ENCODE measurements around the gene MRPS23.

MRPS23 gene

DNA sequence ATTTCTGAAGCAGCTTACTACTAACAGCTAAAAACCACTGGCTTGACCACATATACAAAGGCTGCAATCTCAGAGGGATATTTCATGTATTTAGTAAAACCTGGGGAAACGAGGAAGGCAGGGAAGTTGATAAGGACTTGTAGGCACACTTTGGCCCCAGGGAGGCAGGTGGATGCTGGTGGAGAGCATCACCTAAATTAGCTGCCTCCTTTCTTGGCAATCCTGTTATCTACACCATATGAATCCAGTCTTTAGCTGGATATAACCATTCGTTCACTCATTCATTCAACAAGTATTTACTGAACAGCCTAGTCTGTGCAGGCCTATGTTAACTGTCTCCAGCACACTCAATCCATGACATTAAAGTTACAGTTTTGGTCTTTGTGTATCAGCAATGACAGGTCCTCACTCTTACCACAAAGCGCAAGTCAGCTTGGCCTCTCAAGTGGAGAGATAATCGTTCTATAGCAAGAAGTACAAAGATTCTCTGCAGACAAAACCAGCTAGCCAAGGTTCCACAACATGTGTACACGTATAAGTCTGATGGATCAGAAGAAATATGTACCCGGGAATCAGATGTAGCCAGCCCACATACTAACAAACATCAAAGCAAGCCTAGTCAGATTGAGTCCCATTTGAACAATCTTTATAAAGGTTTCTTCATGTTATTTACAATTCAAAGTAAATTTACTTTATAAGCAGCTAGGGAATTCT, 10.8 kb downstream of the MRPS23 start:
- TF ChIP-seq, protein P1, sequence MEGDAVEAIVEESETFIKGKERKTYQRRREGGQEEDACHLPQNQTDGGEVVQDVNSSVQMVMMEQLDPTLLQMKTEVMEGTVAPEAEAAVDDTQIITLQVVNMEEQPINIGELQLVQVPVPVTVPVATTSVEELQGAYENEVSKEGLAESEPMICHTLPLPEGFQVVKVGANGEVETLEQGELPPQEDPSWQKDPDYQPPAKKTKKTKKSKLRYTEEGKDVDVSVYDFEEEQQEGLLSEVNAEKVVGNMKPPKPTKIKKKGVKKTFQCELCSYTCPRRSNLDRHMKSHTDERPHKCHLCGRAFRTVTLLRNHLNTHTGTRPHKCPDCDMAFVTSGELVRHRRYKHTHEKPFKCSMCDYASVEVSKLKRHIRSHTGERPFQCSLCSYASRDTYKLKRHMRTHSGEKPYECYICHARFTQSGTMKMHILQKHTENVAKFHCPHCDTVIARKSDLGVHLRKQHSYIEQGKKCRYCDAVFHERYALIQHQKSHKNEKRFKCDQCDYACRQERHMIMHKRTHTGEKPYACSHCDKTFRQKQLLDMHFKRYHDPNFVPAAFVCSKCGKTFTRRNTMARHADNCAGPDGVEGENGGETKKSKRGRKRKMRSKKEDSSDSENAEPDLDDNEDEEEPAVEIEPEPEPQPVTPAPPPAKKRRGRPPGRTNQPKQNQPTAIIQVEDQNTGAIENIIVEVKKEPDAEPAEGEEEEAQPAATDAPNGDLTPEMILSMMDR (IDR thresholded peaks at IDR 0.05; ENCODE audit: control insufficient read depth, insufficient read depth, low read depth, low read length, missing control alignments): no peak
- DNase-seq (ENCODE audit: low read depth): no peak

DNA sequence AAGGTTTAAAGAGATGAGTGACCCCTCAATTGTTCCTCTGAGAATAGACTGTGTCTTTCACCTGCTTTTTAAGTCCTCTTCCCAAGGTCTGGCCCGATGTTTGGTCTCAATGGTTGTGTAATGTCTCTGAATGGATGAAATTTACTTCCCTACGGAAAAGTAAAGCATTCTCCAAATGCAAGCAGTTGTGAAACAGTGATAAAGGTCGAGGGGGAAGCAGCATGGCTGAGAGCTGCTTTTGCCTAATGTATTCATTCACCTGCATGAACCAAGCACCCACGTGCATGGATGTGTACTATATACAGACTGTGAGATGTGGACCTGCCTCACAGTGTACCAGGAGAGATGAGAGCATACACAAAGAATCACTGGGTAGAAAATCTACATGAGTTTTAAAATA, 11.4 kb downstream of the MRPS23 start:
- TF ChIP-seq, protein P1 (IDR thresholded peaks at IDR 0.05; ENCODE audit: control insufficient read depth, insufficient read depth, low read depth, low read length, missing control alignments): no peak
- DNase-seq (ENCODE audit: low read depth): no peak
- no peak overlapping the region for H3K4me3 ChIP-seq (ENCODE audit: control insufficient read depth, low read depth, low read length)

More for the DNA sequence above, 10.8 kb downstream of the MRPS23 start:
- H3K4me3 ChIP-seq (ENCODE audit: control insufficient read depth, low read depth, low read length): no peak overlapping the region

DNA sequence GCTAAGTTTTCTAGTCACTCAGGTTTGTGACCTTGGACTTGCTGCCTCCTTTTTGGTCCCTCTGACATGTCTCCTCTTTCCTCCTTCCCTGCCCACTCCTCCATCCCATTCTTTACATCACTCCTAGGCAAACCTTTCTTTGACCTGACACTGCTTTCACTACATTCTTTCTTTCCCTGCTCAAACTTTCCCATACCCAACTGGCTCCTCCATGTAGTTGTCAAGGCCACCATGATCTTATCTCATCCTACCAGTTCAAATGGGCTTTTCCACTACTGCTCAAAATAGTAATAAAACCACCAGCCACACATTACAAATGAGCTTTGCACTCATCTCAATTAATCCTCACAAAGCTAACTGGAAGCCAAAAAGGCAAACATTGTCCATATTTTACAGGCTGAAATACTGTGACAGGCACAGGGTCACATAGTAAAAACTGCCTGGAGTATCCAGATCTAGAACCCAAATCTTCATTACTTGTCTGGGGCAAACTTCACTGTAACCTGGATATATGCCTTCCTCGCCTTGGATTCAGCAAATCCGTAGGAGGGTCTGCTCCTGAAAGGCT, 14.4 kb downstream of the MRPS23 start:
- no peak overlapping the region for H3K4me3 ChIP-seq (ENCODE audit: control insufficient read depth, low read depth, low read length)
- TF ChIP-seq, protein P1 (IDR thresholded peaks at IDR 0.05; ENCODE audit: control insufficient read depth, insufficient read depth, low read depth, low read length, missing control alignments): no peak
- DNase-seq (ENCODE audit: low read depth): no peak

DNA sequence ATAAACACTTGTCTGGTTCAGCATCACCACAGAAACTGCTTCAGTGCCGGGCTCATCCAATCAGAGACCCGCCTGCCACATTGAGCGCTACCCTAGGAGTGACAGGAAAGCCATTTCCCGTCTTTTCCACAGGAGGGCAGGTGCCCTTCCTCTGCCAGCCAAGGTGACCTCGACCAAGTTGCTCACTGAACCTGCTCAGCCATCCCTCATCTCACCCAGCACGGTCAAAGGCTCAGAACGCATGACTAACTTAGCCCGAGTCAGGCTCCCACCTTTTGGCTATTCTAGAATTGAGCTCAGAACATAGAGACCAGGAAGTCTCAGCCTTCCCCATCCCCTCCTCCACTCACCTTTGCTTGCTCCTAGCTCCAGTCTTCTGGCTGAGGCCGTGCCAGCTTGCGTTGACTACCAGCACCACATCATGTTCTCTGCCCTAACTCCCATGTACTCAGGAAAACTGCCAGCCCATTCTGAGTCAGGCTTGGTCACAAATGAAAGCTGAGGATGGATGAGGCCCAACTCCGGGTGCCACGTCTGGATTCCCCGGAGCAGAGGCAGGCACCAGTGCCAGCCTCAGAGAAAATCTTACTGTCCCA, 15.6 kb downstream of the MRPS23 start:
- H3K4me3 ChIP-seq (ENCODE audit: control insufficient read depth, low read depth, low read length): no peak overlapping the region
- TF ChIP-seq, protein P1 (IDR thresholded peaks at IDR 0.05; ENCODE audit: control insufficient read depth, insufficient read depth, low read depth, low read length, missing control alignments): peak; percentile 7
- no peak for DNase-seq (ENCODE audit: low read depth)

DNA sequence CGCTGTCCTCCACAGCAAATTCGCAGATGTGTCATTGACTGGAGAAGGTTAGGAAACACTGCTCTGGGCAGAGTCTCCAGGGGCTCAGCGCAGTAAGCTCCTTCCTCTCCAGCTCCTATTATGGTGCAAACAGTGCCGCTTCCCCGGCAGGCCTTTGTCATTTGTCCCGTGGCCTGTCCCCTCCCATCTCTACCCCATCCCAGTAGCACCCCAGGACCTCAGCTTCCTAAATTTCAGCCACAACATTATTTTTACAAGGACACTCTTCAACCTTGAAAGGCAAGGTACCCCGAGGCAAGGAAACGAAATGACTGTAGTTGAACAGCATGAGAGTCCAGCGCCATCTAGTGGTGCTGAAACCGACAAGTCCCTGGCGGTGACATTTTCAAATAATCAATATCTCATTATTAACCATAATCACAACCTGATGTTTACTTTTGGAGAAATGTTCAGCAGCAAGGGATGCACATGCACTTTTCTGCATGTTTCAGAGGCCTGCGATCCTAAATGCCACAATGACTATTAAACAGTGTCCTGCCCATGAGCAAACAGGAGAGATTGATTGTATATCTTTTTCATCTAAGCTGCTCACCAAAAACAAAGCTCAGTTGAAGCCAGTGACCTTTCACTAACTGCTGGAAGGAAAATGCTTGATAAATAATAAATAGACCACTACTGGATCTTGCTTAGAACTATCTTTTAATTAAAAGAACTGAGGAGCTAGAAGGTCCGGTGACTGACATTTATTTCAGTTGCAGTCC, 16.5 kb downstream of the MRPS23 start:
- peak overlapping the region; percentile 46 for H3K4me3 ChIP-seq (ENCODE audit: control insufficient read depth, low read depth, low read length)
- no peak for DNase-seq (ENCODE audit: low read depth)

More for the DNA sequence above, 16.5 kb downstream of the MRPS23 start:
- TF ChIP-seq, protein P1 (IDR thresholded peaks at IDR 0.05; ENCODE audit: control insufficient read depth, insufficient read depth, low read depth, low read length, missing control alignments): peak; percentile 89

Data from AG09309 (cell line).